Vagina (tissue), 2 donors: ENCODE measurements around the gene SELP. TPM values are rescaled to one million over a fixed set of nuclear protein-coding genes. Genes with fewer than 3 reads are reported as not detected.

ENCODE experiments used
- DNase-seq, 2 donors: peaks; one replicate each; pipeline ENCODE4 v3.0.0-alpha.2; 2017; ENCODE audit errors: extremely low spot score in 2 of 2
- H3K27ac ChIP-seq: fragments of 200-600 bp; sonication (generic); one replicate; pipeline ENCODE4 v1.5.1; 2019
- H3K27me3 ChIP-seq: fragments of 200-600 bp; sonication (generic); one replicate; pipeline ENCODE4 v1.5.1; 2019
- H3K36me3 ChIP-seq, 2 donors: fragments of 200-600 bp; sonication (generic); one replicate each; pipeline ENCODE4 v1.5.1; 2017 to 2019
- H3K4me1 ChIP-seq: fragments of 200-600 bp; sonication (generic); one replicate; pipeline ENCODE4 v1.5.1; 2019
- H3K4me3 ChIP-seq, 2 donors: fragments of 200-600 bp; sonication (generic); 1 replicate in 1 of 2; 2 replicates in 1 of 2; pipeline ENCODE4 v1.5.1; 2016 to 2019
- H3K9me3 ChIP-seq: fragments of 200-600 bp; sonication (generic); one replicate; pipeline ENCODE4 v1.5.1; 2019
- POLR2A ChIP-seq, 2 donors: fragments of 450-650 bp; IDR thresholded peaks; one replicate each; pipeline ENCODE4 v1.6.1; 2017; ENCODE audit warnings: antibody characterized with exemption in 2 of 2, mild to moderate bottlenecking in 2 of 2, moderate library complexity in 2 of 2
- POLR2AphosphoS5 ChIP-seq, 2 donors: sonication (generic); formaldehyde crosslinking; IDR thresholded peaks; one replicate each; pipeline ENCODE4 v1.9.0; 2017; ENCODE audit warnings: antibody characterized with exemption in 2 of 2, mild to moderate bottlenecking in 2 of 2, low read depth in 1 of 2; ENCODE audit not compliant: insufficient read depth in 1 of 2
- intact Hi-C: fragments of 100-400 bp; cut with DNase I; formaldehyde crosslinking; loops from one replicate; pipeline ENCODE4 v1.15.1; 2023
- total RNA-seq: library from RNA; depleted of rRNA; stranded (reverse); fragments of >200 nt; gene quantifications from one replicate; pipeline ENCODE4 v1.2.3, GENCODE V29; 2016
- TF ChIP-seq, protein P1 (sequence below), 3 experiments: fragments of 450-650 bp in 2 of 3; fragments of 200-600 bp in 1 of 3; sonication (generic) in 1 of 3; IDR thresholded peaks; one replicate each; pipeline ENCODE4 v1.5.1; 2017 to 2019; ENCODE audit warnings: antibody characterized with exemption in 3 of 3, mild to moderate bottlenecking in 2 of 3, moderate library complexity in 2 of 3

SELP gene
- total RNA-seq, 1 donor from 2014 or later, result 8.8 TPM

GRCh38 chr1:169601096-169601881 lies 28.6 kb downstream of the SELP start:
- Histone ChIP-seq H3K27me3 (no peaks in the 10 kb centered on the region), H3K27ac (no peak overlapping the region), H3K4me1 (no peaks in the 10 kb centered on the region), H3K4me3 (no peak overlapping the region), H3K9me3 (no peaks in the 10 kb centered on the region), H3K36me3 (no peaks in the 10 kb centered on the region)
- TF ChIP-seq, protein P1, sequence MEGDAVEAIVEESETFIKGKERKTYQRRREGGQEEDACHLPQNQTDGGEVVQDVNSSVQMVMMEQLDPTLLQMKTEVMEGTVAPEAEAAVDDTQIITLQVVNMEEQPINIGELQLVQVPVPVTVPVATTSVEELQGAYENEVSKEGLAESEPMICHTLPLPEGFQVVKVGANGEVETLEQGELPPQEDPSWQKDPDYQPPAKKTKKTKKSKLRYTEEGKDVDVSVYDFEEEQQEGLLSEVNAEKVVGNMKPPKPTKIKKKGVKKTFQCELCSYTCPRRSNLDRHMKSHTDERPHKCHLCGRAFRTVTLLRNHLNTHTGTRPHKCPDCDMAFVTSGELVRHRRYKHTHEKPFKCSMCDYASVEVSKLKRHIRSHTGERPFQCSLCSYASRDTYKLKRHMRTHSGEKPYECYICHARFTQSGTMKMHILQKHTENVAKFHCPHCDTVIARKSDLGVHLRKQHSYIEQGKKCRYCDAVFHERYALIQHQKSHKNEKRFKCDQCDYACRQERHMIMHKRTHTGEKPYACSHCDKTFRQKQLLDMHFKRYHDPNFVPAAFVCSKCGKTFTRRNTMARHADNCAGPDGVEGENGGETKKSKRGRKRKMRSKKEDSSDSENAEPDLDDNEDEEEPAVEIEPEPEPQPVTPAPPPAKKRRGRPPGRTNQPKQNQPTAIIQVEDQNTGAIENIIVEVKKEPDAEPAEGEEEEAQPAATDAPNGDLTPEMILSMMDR (IDR thresholded peaks at IDR 0.05), result peak in 1 of 3 experiments; percentile 14
- TF ChIP-seq POLR2A (IDR thresholded peaks at IDR 0.05), result no peak
- intact Hi-C loops, result no loop called here
- no peak for DNase-seq

GRCh38 chr1:169595764-169596711 lies 33.9 kb downstream of the SELP start:
- no peak for DNase-seq
- no peak overlapping the region for H3K4me3 ChIP-seq
- no peak overlapping the region for H3K27ac ChIP-seq
- H3K9me3 ChIP-seq, result no peaks in the 10 kb centered on the region
- TF ChIP-seq POLR2AphosphoS5 (IDR thresholded peaks at IDR 0.05; ENCODE audit: insufficient read depth in 1 of 2, low read depth in 1 of 2), result no peak
- no peak for TF ChIP-seq POLR2A (IDR thresholded peaks at IDR 0.05)
- TF ChIP-seq, protein P1 (IDR thresholded peaks at IDR 0.05), result no peak
- no peaks in the 10 kb centered on the region for H3K4me1 ChIP-seq
- intact Hi-C loops, result no loop called here
- no peaks in the 10 kb centered on the region for H3K36me3 ChIP-seq
- no peaks in the 10 kb centered on the region for H3K27me3 ChIP-seq

GRCh38 chr1:169594391-169594790 lies 35.5 kb downstream of the SELP start:
- H3K36me3 ChIP-seq, result no peaks in the 10 kb centered on the region
- TF ChIP-seq, protein P1 (IDR thresholded peaks at IDR 0.05), result no peak
- no peak for TF ChIP-seq POLR2AphosphoS5 (IDR thresholded peaks at IDR 0.05; ENCODE audit: insufficient read depth in 1 of 2, low read depth in 1 of 2)
- TF ChIP-seq POLR2A (IDR thresholded peaks at IDR 0.05), result no peak
- no peaks in the 10 kb centered on the region for H3K27me3 ChIP-seq
- DNase-seq, result no peak
- no peaks in the 10 kb centered on the region for H3K4me1 ChIP-seq
- no peaks in the 10 kb centered on the region for H3K9me3 ChIP-seq
- H3K4me3 ChIP-seq, result no peak overlapping the region
- intact Hi-C loops, result no loop called here
- H3K27ac ChIP-seq, result no peak overlapping the region

DNA sequence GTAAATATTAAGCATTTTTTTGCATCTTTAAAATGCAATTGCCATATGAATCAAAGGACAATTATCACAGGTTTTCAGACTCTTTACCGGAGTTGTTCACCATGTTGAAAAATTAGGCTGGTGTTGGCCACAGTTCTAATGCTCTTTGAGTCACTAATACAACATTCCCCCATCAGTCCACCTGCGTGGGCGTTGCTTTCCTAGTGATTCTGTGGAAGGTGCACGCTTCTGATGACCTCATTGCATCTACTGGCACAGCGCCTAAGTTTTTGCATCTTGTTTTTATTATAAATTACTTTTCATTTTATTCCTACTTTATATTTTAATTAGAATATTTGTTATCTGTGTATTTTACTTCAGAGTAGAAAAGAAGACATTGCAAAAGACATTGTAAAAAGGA lies 39.0 kb downstream of the SELP start:
- Histone ChIP-seq H3K27ac (no peak overlapping the region), H3K27me3 (no peaks in the 10 kb centered on the region), H3K9me3 (no peaks in the 10 kb centered on the region), H3K4me3 (no peak overlapping the region), H3K4me1 (no peaks in the 10 kb centered on the region), H3K36me3 (no peaks in the 10 kb centered on the region)
- TF ChIP-seq, protein P1 (IDR thresholded peaks at IDR 0.05), result no peak
- TF ChIP-seq POLR2A (IDR thresholded peaks at IDR 0.05), result no peak
- DNase-seq, result no peak
- intact Hi-C loops, result no loop called here
